H9 (cell line): Measurements from ENCODE around the gene TFRC. TPM values are rescaled to one million over a fixed set of nuclear protein-coding genes. Genes with fewer than 3 reads are reported as not detected.

Experiments
- DNase-seq: peaks from one replicate; pipeline ENCODE4 v3.0.0-alpha.2; 2017
- H2AFZ ChIP-seq: one replicate; pipeline ENCODE4 v1.6.1; 2013; ENCODE audit warnings: mild to moderate bottlenecking, low read length, control low read depth, moderate library complexity
- H2AK5ac ChIP-seq: 2 replicates; pipeline ENCODE4 v1.6.1; 2013; ENCODE audit warnings: low read length, control low read depth, mixed read lengths; ENCODE audit not compliant: insufficient read length
- H2BK120ac ChIP-seq: one replicate; pipeline ENCODE4 v1.6.1; 2013; ENCODE audit warnings: low read depth, mild to moderate bottlenecking, low read length, control low read depth, inconsistent platforms; ENCODE audit not compliant: poor library complexity, severe bottlenecking
- H2BK12ac ChIP-seq: 2 replicates; pipeline ENCODE4 v1.6.1; 2013; ENCODE audit warnings: low read length, control low read depth, mixed read lengths, low read depth; ENCODE audit not compliant: insufficient read length
- H2BK15ac ChIP-seq: 2 replicates; pipeline ENCODE4 v1.6.1; 2013; ENCODE audit warnings: low read depth, low read length, control low read depth
- H2BK20ac ChIP-seq: one replicate; pipeline ENCODE4 v1.6.1; 2013; ENCODE audit warnings: low read depth, mild to moderate bottlenecking, low read length, control low read depth, inconsistent platforms; ENCODE audit not compliant: poor library complexity, severe bottlenecking
- H2BK5ac ChIP-seq: 2 replicates; pipeline ENCODE4 v1.6.1; 2013; ENCODE audit warnings: low read length, control low read depth, mixed read lengths; ENCODE audit not compliant: insufficient read length
- H3K14ac ChIP-seq: 2 replicates; pipeline ENCODE4 v1.6.1; 2013; ENCODE audit warnings: low read length, control low read depth; ENCODE audit not compliant: insufficient read depth
- H3K18ac ChIP-seq: 2 replicates; pipeline ENCODE4 v1.6.1; 2013; ENCODE audit warnings: low read depth, mild to moderate bottlenecking, mixed read lengths, low read length, control low read depth; ENCODE audit not compliant: insufficient read length
- H3K23ac ChIP-seq: 2 replicates; pipeline ENCODE4 v1.6.1; 2013; ENCODE audit warnings: low read length, control low read depth, mixed read lengths, low read depth; ENCODE audit not compliant: insufficient read length
- H3K23me2 ChIP-seq: 2 replicates; pipeline ENCODE4 v1.6.1; 2013; ENCODE audit warnings: low read depth, mild to moderate bottlenecking, mixed read lengths, low read length, control low read depth; ENCODE audit not compliant: insufficient read length, poor library complexity, severe bottlenecking
- H3K27ac ChIP-seq: 2 replicates; pipeline ENCODE4 v1.5.1; 2013; ENCODE audit warnings: low read length, control low read depth, mixed read lengths, low read depth; ENCODE audit not compliant: insufficient read length
- H3K27me3 ChIP-seq: 2 replicates; pipeline ENCODE4 v1.6.1; 2013; ENCODE audit warnings: low read length, control low read depth, inconsistent platforms; ENCODE audit not compliant: insufficient read depth
- H3K4ac ChIP-seq: 2 replicates; pipeline ENCODE4 v1.6.1; 2013; ENCODE audit warnings: low read depth, mild to moderate bottlenecking, control low read depth, inconsistent platforms, low read length, moderate library complexity
- H3K4me1 ChIP-seq: 2 replicates; pipeline ENCODE4 v1.6.1; 2013; ENCODE audit warnings: low read length, control low read depth, inconsistent platforms; ENCODE audit not compliant: insufficient read depth
- H3K4me2 ChIP-seq: 2 replicates; pipeline ENCODE4 v1.6.1; 2013; ENCODE audit warnings: low read length, control low read depth, mixed read lengths; ENCODE audit not compliant: insufficient read length, insufficient read depth
- H3K56ac ChIP-seq: 2 replicates; pipeline ENCODE4 v1.6.1; 2013; ENCODE audit warnings: low read depth, mild to moderate bottlenecking, mixed read lengths, low read length, control low read depth; ENCODE audit not compliant: insufficient read length
- H3K79me1 ChIP-seq: 2 replicates; pipeline ENCODE4 v1.6.1; 2013; ENCODE audit warnings: low read depth, mild to moderate bottlenecking, moderate library complexity, low read length, control low read depth, inconsistent platforms; ENCODE audit not compliant: insufficient read depth, poor library complexity, severe bottlenecking
- H3K79me2 ChIP-seq: 2 replicates; pipeline ENCODE4 v1.6.1; 2013; ENCODE audit warnings: low read length, control low read depth, inconsistent platforms; ENCODE audit not compliant: insufficient read depth
- H3K9ac ChIP-seq: 2 replicates; pipeline ENCODE4 v1.6.1; 2013; ENCODE audit warnings: low read length, control low read depth, mixed read lengths; ENCODE audit not compliant: insufficient read length; ENCODE audit errors: extremely low read depth
- H3K9me3 ChIP-seq: one replicate; pipeline ENCODE4 v1.6.1; 2013; ENCODE audit warnings: low read depth, low read length, inconsistent platforms; ENCODE audit not compliant: control insufficient read depth
- H3T11ph ChIP-seq: one replicate; pipeline ENCODE4 v1.6.1; 2013; ENCODE audit warnings: mild to moderate bottlenecking, low read length, control low read depth, inconsistent platforms
- H4K20me1 ChIP-seq: one replicate; pipeline ENCODE4 v1.6.1; 2013; ENCODE audit not compliant: control insufficient read depth, insufficient read length, insufficient read depth
- H4K5ac ChIP-seq: 2 replicates; pipeline ENCODE4 v1.6.1; 2013; ENCODE audit warnings: low read depth, mild to moderate bottlenecking, mixed read lengths, low read length, control low read depth; ENCODE audit not compliant: insufficient read length
- H4K8ac ChIP-seq: replicated peaks from 2 replicates; pipeline ENCODE4 v1.6.1; 2013; ENCODE audit warnings: low read length, control low read depth, mixed read lengths, low read depth; ENCODE audit not compliant: insufficient read length
- H4K91ac ChIP-seq: 2 replicates; pipeline ENCODE4 v1.6.1; 2013; ENCODE audit warnings: low read depth, mild to moderate bottlenecking, moderate library complexity, mixed read lengths, low read length, control low read depth; ENCODE audit not compliant: insufficient read length
- H3K27ac Mint-ChIP-seq, 3 experiments: 2 replicates in 2 of 3; 3 replicates in 1 of 3; pipeline ENCODE4 v1.8.0; 2020 to 2021; ENCODE audit warnings: mixed read lengths in 3 of 3, mild to moderate bottlenecking in 1 of 3, moderate library complexity in 1 of 3
- H3K27me3 Mint-ChIP-seq: 2 replicates; pipeline ENCODE4 v1.8.0; 2021; ENCODE audit warnings: low read depth, mild to moderate bottlenecking, moderate library complexity, mixed read lengths
- H3K36me3 Mint-ChIP-seq, 3 experiments: 2 replicates in 2 of 3; 3 replicates in 1 of 3; pipeline ENCODE4 v1.8.0; 2020 to 2021; ENCODE audit warnings: low read depth in 3 of 3, mixed read lengths in 3 of 3; ENCODE audit not compliant: insufficient read depth in 1 of 3
- H3K4me1 Mint-ChIP-seq, 2 experiments: 2 replicates each; pipeline ENCODE4 v1.8.0; 2020; ENCODE audit warnings: mixed read lengths in 2 of 2
- H3K4me3 Mint-ChIP-seq, 2 experiments: 2 replicates in 1 of 2; 3 replicates in 1 of 2; pipeline ENCODE4 v1.8.0; 2020 to 2021; ENCODE audit warnings: mild to moderate bottlenecking in 2 of 2, mixed read lengths in 2 of 2, moderate library complexity in 1 of 2
- H3K9me3 Mint-ChIP-seq, 2 experiments: 2 replicates in 1 of 2; 3 replicates in 1 of 2; pipeline ENCODE4 v1.8.0; 2020; ENCODE audit warnings: mild to moderate bottlenecking in 2 of 2, mixed read lengths in 2 of 2, moderate library complexity in 1 of 2
- WGBS: extraction: QIAGEN DNeasy Blood & Tissue Kit; methylation state at CpG from one replicate; pipeline ENCODE4 v1.1.7; 2013; ENCODE audit warnings: missing lambda C conversion rate, low lambda C conversion rate, mixed read lengths; ENCODE audit not compliant: insufficient read length; ENCODE audit errors: extremely low coverage; 5-methylcytosine and 5-hydroxymethylcytosine counted together
- total RNA-seq: library from RNA; stranded (reverse); gene quantifications from 2 replicates; pipeline ENCODE4 v1.2.1, GENCODE V29; 2021
- TF ChIP-seq, protein P1 (sequence below): fragments of 200-600 bp; sonication (generic); conservative IDR thresholded peaks from 3 replicates; pipeline ENCODE4 v1.8.0; 2021; ENCODE audit warnings: antibody characterized with exemption, mild to moderate bottlenecking

Gene TFRC
- total RNA-seq, 1 experiment from 2014 or later: 135 TPM

DNA sequence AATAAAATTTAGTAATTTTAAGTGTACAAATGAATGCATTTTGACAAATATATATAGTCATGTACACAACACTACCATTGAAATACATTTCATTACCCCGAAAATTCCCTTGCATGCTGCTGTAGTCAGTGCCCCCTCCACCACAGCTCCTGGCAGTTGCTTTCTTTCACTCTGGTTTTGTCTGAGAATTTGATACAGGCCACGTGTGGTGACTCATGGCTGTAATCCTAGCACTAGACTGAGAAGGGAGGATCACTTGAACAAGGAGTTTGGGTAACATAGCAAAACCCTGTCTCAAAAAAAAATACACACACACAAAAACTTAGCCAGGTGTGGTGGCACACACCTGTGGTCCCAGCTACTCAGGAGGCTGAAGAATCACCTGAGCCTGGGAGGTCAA is 65.4 kb downstream of the TFRC start:
- Histone ChIP-seq H3K4me1 (no peaks in the 10 kb centered on the region), H3K4me2 (no peak overlapping the region), H2BK5ac (no peak overlapping the region), H4K91ac (no peak overlapping the region), H3K9me3 (no peaks in the 10 kb centered on the region), H3K14ac (no peak overlapping the region), H4K20me1 (no peaks in the 10 kb centered on the region), H3T11ph (no peak overlapping the region), H3K18ac (no peak overlapping the region), H3K27me3 (no peaks in the 10 kb centered on the region), H3K56ac (no peak overlapping the region), H4K8ac (no peak overlapping the region), H3K27ac (no peak overlapping the region), H2BK20ac (no peak overlapping the region), H3K23me2 (no peaks in the 10 kb centered on the region), H3K79me1 (no peaks in the 10 kb centered on the region), H2AFZ (no peak overlapping the region), H2BK120ac (no peak overlapping the region), H2BK15ac (no peak overlapping the region), H4K5ac (no peak overlapping the region), H2BK12ac (no peak overlapping the region), H3K23ac (no peak overlapping the region), H2AK5ac (no peak overlapping the region), H3K4ac (no peak overlapping the region), H3K79me2 (no peaks in the 10 kb centered on the region), H3K9ac (no peak overlapping the region)
- Mint-ChIP-seq H3K27ac (no peak overlapping the region), H3K9me3 (no peaks in the 10 kb centered on the region; a peak in 1 of 5 replicates), H3K27me3 (peaks cover 16% of the 10 kb centered on the region), H3K4me3 (no peak overlapping the region), H3K36me3 (no peaks in the 10 kb centered on the region), H3K4me1 (no peaks in the 10 kb centered on the region)
- TF ChIP-seq, protein P1, sequence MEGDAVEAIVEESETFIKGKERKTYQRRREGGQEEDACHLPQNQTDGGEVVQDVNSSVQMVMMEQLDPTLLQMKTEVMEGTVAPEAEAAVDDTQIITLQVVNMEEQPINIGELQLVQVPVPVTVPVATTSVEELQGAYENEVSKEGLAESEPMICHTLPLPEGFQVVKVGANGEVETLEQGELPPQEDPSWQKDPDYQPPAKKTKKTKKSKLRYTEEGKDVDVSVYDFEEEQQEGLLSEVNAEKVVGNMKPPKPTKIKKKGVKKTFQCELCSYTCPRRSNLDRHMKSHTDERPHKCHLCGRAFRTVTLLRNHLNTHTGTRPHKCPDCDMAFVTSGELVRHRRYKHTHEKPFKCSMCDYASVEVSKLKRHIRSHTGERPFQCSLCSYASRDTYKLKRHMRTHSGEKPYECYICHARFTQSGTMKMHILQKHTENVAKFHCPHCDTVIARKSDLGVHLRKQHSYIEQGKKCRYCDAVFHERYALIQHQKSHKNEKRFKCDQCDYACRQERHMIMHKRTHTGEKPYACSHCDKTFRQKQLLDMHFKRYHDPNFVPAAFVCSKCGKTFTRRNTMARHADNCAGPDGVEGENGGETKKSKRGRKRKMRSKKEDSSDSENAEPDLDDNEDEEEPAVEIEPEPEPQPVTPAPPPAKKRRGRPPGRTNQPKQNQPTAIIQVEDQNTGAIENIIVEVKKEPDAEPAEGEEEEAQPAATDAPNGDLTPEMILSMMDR: no peak
- no peak for DNase-seq
- no CpG with 5 or more reads among the region's 2 CpGs for whole genome bisulfite sequencing
